OCI-LY7 (cell line): ENCODE measurements around the gene PLEKHF1. TPM values are rescaled to one million over a fixed set of nuclear protein-coding genes. Genes with fewer than 3 reads are reported as not detected.

Experiments used
- BruUV-seq: library from RNA; stranded (reverse); fragments of 400-500 nt; replicated peaks from 2 replicates; lab custom pipeline; 2021; lab: Mats Ljungman, UMichigan
- CTCF ChIA-PET: fragments of 300-600 bp; sonication (Branson Sonifier 250); formaldehyde crosslinking; loops from one replicate; lab custom pipeline; 2022; ENCODE audit warnings: antibody characterized with exemption; ENCODE audit not compliant: unreplicated experiment; lab: Charles Lee
- POLR2A ChIA-PET: fragments of 300-600 bp; sonication (Branson Sonifier 250); formaldehyde crosslinking; loops from one replicate; lab custom pipeline; 2022; ENCODE audit warnings: antibody characterized with exemption; lab: Charles Lee
- DNase-seq: peaks from one replicate; pipeline ENCODE4 v3.0.0-alpha.2; 2015; ENCODE audit warnings: low spot score
- H2AFZ ChIP-seq: fragments of 200-600 bp; sonication (generic), shearing (Covaris generic); 2 replicates; pipeline ENCODE4 v1.6.1; 2014; ENCODE audit warnings: mild to moderate bottlenecking, antibody characterized with exemption, low read length, moderate library complexity
- H3K27ac ChIP-seq: fragments of 200-600 bp; sonication (generic); 2 replicates; pipeline ENCODE4 v1.5.1; 2014; ENCODE audit warnings: mixed run types, low read depth, mild to moderate bottlenecking, moderate library complexity, low read length, inconsistent platforms; ENCODE audit not compliant: poor library complexity, severe bottlenecking
- H3K36me3 ChIP-seq: fragments of 200-600 bp; sonication (generic); 2 replicates; pipeline ENCODE4 v1.6.1; 2014; ENCODE audit warnings: mild to moderate bottlenecking, antibody characterized with exemption, low read length, moderate library complexity, mixed read lengths; ENCODE audit not compliant: insufficient read depth
- H3K4me1 ChIP-seq: fragments of 200-600 bp; sonication (generic); 2 replicates; pipeline ENCODE4 v1.5.1; 2014; ENCODE audit warnings: mild to moderate bottlenecking, low read length; ENCODE audit not compliant: insufficient read depth, poor library complexity, severe bottlenecking
- H3K4me2 ChIP-seq: fragments of 200-600 bp; sonication (generic); 2 replicates; pipeline ENCODE4 v1.6.1; 2014; ENCODE audit warnings: mild to moderate bottlenecking, low read length
- H3K4me3 ChIP-seq: fragments of 200-600 bp; sonication (generic); 2 replicates; pipeline ENCODE4 v1.5.1; 2014; ENCODE audit warnings: mild to moderate bottlenecking, low read depth, low read length; ENCODE audit not compliant: poor library complexity, severe bottlenecking
- H3K79me2 ChIP-seq: fragments of 200-600 bp; sonication (generic); 2 replicates; pipeline ENCODE4 v1.6.1; 2016; ENCODE audit warnings: low read depth, mild to moderate bottlenecking, low read length, moderate library complexity, mixed read lengths; ENCODE audit not compliant: insufficient read depth
- H3K9me2 ChIP-seq: fragments of 200-600 bp; sonication (generic); 2 replicates; pipeline ENCODE4 v1.6.1; 2016; ENCODE audit warnings: mild to moderate bottlenecking, low read length, mixed read lengths; ENCODE audit not compliant: insufficient read depth
- H3K9me3 ChIP-seq: fragments of 200-600 bp; sonication (generic); 2 replicates; pipeline ENCODE4 v1.6.1; 2014; ENCODE audit warnings: mild to moderate bottlenecking, mixed run types, low read length, mixed read lengths
- H4K20me1 ChIP-seq: fragments of 200-600 bp; sonication (generic); 2 replicates; pipeline ENCODE4 v1.6.1; 2014; ENCODE audit warnings: mild to moderate bottlenecking, antibody characterized with exemption, low read length, moderate library complexity, mixed read lengths; ENCODE audit not compliant: insufficient read depth
- EZH2phosphoT487 ChIP-seq: fragments of 200-600 bp; sonication (generic); IDR thresholded peaks from 2 replicates; pipeline ENCODE4 v1.6.1; 2018; ENCODE audit warnings: low read depth, borderline replicate concordance, mild to moderate bottlenecking, mixed run types, antibody characterized with exemption, low read length, moderate library complexity, mixed read lengths
- intact Hi-C: fragments of 100-400 bp; cut with micrococcal nuclease; formaldehyde crosslinking; loops from one replicate; pipeline ENCODE4 v1.10.0; 2022; ENCODE audit not compliant: unreplicated experiment
- total RNA-seq, 2 experiments: library from RNA; depleted of rRNA in 1 of 2; stranded (reverse); fragments of >200 nt in 1 of 2; shearing (Covaris generic) in 1 of 2; gene quantifications; 2 replicates each; pipeline ENCODE4 v1.2.3, GENCODE V29; 2014 to 2022
- TF ChIP-seq, protein P1 (sequence below): fragments of 200-600 bp; sonication (generic); conservative IDR thresholded peaks from 2 replicates; pipeline ENCODE4 v1.5.1; 2014; ENCODE audit warnings: mild to moderate bottlenecking, antibody characterized with exemption, low read length, moderate library complexity, mixed read lengths

The PLEKHF1 gene
- total RNA-seq, 2 experiments from 2014 or later = 5.0 to 7.0 TPM

DNA sequence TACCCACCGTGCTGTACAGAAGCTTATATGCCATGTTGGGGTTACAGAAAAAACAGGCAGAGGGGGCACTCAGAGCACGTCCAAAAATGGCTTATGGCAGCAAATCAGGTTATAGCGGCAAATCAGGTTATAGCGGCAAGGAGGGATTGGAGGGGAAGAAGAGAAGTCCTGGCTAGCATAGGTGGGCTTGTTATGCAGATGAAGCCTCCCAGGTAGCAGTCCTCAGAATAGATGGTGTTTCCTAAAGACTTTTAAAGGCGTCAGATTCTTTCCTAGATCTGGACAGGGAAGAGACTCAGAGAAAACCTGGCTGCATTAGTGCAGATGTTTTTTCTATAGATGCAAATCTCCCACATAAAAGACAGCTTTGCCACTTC, 19.8 kb upstream of the PLEKHF1 start:
- intact Hi-C loops = no loop called here
- H3K4me3 ChIP-seq = no peak overlapping the region
- no TSS peak for BruUV-seq
- H3K4me2 ChIP-seq = no peak overlapping the region
- no peak overlapping the region for H2AFZ ChIP-seq
- H3K79me2 ChIP-seq = no peaks in the 10 kb centered on the region
- H3K36me3 ChIP-seq = no peaks in the 10 kb centered on the region
- H4K20me1 ChIP-seq = no peaks in the 10 kb centered on the region
- no peak overlapping the region for H3K27ac ChIP-seq
- H3K4me1 ChIP-seq = no peaks in the 10 kb centered on the region
- TF ChIP-seq, protein P1, sequence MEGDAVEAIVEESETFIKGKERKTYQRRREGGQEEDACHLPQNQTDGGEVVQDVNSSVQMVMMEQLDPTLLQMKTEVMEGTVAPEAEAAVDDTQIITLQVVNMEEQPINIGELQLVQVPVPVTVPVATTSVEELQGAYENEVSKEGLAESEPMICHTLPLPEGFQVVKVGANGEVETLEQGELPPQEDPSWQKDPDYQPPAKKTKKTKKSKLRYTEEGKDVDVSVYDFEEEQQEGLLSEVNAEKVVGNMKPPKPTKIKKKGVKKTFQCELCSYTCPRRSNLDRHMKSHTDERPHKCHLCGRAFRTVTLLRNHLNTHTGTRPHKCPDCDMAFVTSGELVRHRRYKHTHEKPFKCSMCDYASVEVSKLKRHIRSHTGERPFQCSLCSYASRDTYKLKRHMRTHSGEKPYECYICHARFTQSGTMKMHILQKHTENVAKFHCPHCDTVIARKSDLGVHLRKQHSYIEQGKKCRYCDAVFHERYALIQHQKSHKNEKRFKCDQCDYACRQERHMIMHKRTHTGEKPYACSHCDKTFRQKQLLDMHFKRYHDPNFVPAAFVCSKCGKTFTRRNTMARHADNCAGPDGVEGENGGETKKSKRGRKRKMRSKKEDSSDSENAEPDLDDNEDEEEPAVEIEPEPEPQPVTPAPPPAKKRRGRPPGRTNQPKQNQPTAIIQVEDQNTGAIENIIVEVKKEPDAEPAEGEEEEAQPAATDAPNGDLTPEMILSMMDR = no peak
- TF ChIP-seq EZH2phosphoT487 = no peak
- no peaks in the 10 kb centered on the region for H3K9me2 ChIP-seq
- DNase-seq = no peak
- CTCF ChIA-PET = no interaction called here
- POLR2A ChIA-PET = no interaction called here
- H3K9me3 ChIP-seq = no peaks in the 10 kb centered on the region

DNA sequence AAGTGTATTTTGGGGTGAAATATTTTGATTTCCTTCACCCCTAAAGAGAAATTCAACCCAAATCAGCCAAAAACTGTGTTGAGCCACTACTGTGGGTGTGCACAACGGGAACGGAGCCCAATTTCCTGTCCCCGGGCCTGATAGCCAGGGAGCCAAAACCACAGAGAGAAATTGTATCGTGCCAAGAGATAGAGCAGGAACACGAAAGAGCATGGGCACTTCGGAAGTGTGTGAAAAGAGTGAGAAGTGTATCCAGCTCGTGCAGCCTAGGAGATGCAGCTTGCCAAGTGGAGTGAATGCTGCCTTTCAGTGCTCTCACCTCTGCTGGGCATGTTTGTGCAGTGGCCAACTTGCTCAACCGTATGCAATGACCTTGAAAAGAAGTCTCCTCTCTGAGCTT, 19.4 kb upstream of the PLEKHF1 start:
- TF ChIP-seq, protein P1 = no peak
- no peak for TF ChIP-seq EZH2phosphoT487
- no peaks in the 10 kb centered on the region for H3K4me1 ChIP-seq
- ChIA-PET POLR2A (no interaction called here), CTCF (no interaction called here)
- H4K20me1 ChIP-seq = no peaks in the 10 kb centered on the region
- BruUV-seq = no TSS peak
- no peak overlapping the region for H3K27ac ChIP-seq
- DNase-seq = no peak
- H3K79me2 ChIP-seq = no peaks in the 10 kb centered on the region
- H3K9me2 ChIP-seq = no peaks in the 10 kb centered on the region
- no peak overlapping the region for H3K4me3 ChIP-seq
- H3K9me3 ChIP-seq = no peaks in the 10 kb centered on the region
- H2AFZ ChIP-seq = 0 out of 2 replicates have a peak overlapping the region, but pooled peaks have one; percentile 14
- intact Hi-C loops = no loop called here
- H3K4me2 ChIP-seq = no peak overlapping the region
- H3K36me3 ChIP-seq = no peaks in the 10 kb centered on the region

DNA sequence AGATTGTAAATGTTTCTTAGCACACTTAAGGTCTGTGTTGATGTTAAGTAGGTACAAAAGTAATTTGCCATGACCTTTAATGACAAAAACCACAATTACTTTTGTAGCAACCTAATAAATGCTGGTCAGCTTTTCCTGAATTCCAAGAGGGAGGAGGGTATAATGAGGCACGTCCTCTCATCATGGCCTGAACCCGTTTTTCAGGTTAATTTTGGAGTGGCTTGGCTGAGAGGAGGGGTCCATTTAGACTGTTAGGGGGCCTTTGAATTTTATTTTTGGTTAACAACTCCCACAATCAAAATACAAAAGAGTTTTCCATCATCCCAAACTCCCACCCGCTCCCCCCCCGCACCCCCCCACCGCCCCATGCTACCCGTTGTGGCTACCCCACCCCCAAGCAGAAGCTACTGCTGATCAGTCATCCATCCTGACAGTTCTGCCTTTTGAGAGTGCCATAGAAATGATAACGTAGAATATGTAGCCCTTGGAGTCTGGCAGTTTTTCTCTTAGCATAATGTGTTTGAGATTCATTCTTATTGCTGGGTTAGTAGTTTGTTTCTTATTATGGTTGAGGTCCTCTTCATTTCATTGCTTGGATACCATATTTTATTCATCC, 14.4 kb upstream of the PLEKHF1 start:
- intact Hi-C loops = no loop called here
- CTCF ChIA-PET = no interaction called here

More for the DNA sequence above, 14.4 kb upstream of the PLEKHF1 start:
- H3K4me3 ChIP-seq = no peak overlapping the region
- H3K9me2 ChIP-seq = no peaks in the 10 kb centered on the region
- no peaks in the 10 kb centered on the region for H4K20me1 ChIP-seq
- POLR2A ChIA-PET = no interaction called here
- no peak overlapping the region for H2AFZ ChIP-seq
- BruUV-seq = no TSS peak
- TF ChIP-seq, protein P1 = no peak
- no peak for TF ChIP-seq EZH2phosphoT487
- no peak for DNase-seq
- no peaks in the 10 kb centered on the region for H3K79me2 ChIP-seq
- H3K9me3 ChIP-seq = no peaks in the 10 kb centered on the region
- no peak overlapping the region for H3K4me2 ChIP-seq
- H3K4me1 ChIP-seq = no peaks in the 10 kb centered on the region
- no peak overlapping the region for H3K27ac ChIP-seq
- H3K36me3 ChIP-seq = no peaks in the 10 kb centered on the region
